Measurements from ENCODE around the gene CSF1R. TPM values are rescaled to one million over a fixed set of nuclear protein-coding genes. Genes with fewer than 3 reads are reported as not detected.

The CSF1R gene
- total and polyA plus RNA-seq, 4 donors: 5.4 to 46.2 (median 22.1) TPM

DNA sequence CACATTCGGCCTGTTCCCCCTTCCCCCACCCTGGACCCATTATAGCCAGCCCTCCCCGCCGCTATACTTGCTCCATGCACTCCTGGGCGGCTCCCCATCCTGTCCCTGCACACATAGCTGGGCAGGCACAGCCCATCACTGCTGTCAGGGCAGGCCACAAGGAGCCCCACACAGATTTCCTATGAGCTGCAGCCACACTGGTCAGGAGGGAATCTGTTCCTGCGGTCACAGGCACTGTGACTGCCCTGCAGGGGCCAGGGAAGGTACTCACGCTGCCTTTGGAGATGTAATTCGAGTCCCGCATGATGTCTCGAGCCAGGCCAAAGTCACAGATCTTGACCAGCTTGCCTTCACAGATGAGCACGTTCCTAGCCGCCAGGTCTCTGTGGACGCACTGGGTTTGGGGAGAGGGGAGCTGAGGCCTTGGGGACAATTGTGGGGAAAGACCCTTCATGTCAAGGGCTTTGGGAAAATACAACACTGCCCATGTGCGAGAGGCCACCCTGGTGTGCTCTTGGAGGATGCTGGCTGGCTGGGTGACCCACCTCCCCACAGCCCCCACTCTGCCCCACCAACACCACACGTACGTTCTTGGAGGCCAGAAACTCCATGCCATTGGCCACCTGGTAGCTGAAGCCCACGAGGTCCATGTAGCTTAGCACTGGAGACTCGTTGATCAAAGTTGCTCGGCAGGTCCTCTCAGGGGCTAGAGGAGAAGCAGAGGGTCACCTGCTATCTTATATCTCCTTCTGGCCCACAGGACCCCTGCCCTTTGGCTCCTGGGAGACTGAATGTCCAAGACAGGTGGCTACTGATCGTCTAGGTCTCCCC, 34.5 kb upstream of the CSF1R start:
- Histone ChIP-seq H3K36me3 (ENCODE audit: control insufficient read depth in 4 of 4, insufficient read depth in 3 of 4, low read depth in 1 of 4, low read length in 3 of 4) (peaks cover 0 to 26% (median 2%) of the 10 kb centered on the region in 4 donors), H3K9ac (ENCODE audit: low read depth in 1 of 2, low read length in 2 of 2) (no peak overlapping the region), H3K27ac (ENCODE audit: low read depth in 1 of 2, low read length in 2 of 2) (no peak overlapping the region), H3K27me3 (ENCODE audit: control insufficient read depth in 4 of 4, insufficient read depth in 4 of 4, low read length in 3 of 4) (no peaks in the 10 kb centered on the region), H3K4me1 (ENCODE audit: control insufficient read depth in 4 of 4, insufficient read depth in 4 of 4, low read length in 3 of 4) (peaks cover 0 to 2% (median 0%) of the 10 kb centered on the region in 4 donors), H3K4me3 (ENCODE audit: low read depth in 1 of 3, low read length in 3 of 3) (no peak overlapping the region), H3K9me3 (ENCODE audit: control insufficient read depth in 4 of 4, low read length in 3 of 4) (no peaks in the 10 kb centered on the region)
- TF ChIP-seq YY1 (IDR thresholded peaks at IDR 0.05): no peak
- no peak for TF ChIP-seq NR2F2 (IDR thresholded peaks at IDR 0.05)
- TF ChIP-seq, protein P1, sequence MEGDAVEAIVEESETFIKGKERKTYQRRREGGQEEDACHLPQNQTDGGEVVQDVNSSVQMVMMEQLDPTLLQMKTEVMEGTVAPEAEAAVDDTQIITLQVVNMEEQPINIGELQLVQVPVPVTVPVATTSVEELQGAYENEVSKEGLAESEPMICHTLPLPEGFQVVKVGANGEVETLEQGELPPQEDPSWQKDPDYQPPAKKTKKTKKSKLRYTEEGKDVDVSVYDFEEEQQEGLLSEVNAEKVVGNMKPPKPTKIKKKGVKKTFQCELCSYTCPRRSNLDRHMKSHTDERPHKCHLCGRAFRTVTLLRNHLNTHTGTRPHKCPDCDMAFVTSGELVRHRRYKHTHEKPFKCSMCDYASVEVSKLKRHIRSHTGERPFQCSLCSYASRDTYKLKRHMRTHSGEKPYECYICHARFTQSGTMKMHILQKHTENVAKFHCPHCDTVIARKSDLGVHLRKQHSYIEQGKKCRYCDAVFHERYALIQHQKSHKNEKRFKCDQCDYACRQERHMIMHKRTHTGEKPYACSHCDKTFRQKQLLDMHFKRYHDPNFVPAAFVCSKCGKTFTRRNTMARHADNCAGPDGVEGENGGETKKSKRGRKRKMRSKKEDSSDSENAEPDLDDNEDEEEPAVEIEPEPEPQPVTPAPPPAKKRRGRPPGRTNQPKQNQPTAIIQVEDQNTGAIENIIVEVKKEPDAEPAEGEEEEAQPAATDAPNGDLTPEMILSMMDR (IDR thresholded peaks at IDR 0.05; ENCODE audit: low read depth, low read length, missing input control): no peak
- no peak for TF ChIP-seq FOXA2 (IDR thresholded peaks at IDR 0.05)
- no peak for TF ChIP-seq HNF4A (conservative IDR thresholded peaks at IDR 0.05)
- 90% methylated on average over 19 of the region's 19 CpGs for whole genome bisulfite sequencing
- no peak for DNase-seq (ENCODE audit: low spot score)

GRCh38 chr5:150120062-150120441, 33.7 kb upstream of the CSF1R start:
- WGBS: 96% methylated on average over 3 of the region's 3 CpGs
- TF ChIP-seq EGR1 (IDR thresholded peaks at IDR 0.05; ENCODE audit: low read depth in 2 of 2): no peak
- TF ChIP-seq ATF3 (IDR thresholded peaks at IDR 0.05): no peak
- no peak for TF ChIP-seq YY1 (IDR thresholded peaks at IDR 0.05)
- no peak for TF ChIP-seq RXRA (IDR thresholded peaks at IDR 0.05)
- TF ChIP-seq HNF4G (IDR thresholded peaks at IDR 0.05): no peak
- TF ChIP-seq MAX (IDR thresholded peaks at IDR 0.05): no peak
- TF ChIP-seq, protein P2, sequence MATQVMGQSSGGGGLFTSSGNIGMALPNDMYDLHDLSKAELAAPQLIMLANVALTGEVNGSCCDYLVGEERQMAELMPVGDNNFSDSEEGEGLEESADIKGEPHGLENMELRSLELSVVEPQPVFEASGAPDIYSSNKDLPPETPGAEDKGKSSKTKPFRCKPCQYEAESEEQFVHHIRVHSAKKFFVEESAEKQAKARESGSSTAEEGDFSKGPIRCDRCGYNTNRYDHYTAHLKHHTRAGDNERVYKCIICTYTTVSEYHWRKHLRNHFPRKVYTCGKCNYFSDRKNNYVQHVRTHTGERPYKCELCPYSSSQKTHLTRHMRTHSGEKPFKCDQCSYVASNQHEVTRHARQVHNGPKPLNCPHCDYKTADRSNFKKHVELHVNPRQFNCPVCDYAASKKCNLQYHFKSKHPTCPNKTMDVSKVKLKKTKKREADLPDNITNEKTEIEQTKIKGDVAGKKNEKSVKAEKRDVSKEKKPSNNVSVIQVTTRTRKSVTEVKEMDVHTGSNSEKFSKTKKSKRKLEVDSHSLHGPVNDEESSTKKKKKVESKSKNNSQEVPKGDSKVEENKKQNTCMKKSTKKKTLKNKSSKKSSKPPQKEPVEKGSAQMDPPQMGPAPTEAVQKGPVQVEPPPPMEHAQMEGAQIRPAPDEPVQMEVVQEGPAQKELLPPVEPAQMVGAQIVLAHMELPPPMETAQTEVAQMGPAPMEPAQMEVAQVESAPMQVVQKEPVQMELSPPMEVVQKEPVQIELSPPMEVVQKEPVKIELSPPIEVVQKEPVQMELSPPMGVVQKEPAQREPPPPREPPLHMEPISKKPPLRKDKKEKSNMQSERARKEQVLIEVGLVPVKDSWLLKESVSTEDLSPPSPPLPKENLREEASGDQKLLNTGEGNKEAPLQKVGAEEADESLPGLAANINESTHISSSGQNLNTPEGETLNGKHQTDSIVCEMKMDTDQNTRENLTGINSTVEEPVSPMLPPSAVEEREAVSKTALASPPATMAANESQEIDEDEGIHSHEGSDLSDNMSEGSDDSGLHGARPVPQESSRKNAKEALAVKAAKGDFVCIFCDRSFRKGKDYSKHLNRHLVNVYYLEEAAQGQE (IDR thresholded peaks at IDR 0.05): no peak
- TF ChIP-seq SP1 (IDR thresholded peaks at IDR 0.05): no peak
- no peak for TF ChIP-seq GABPA (IDR thresholded peaks at IDR 0.05 in 1 of 2, conservative IDR thresholded peaks at IDR 0.05 in 1 of 2)
- no peak for TF ChIP-seq NR2F2 (IDR thresholded peaks at IDR 0.05)
- H3K4me3 ChIP-seq (ENCODE audit: low read depth in 1 of 3, low read length in 3 of 3): no peak overlapping the region
- DNase-seq (ENCODE audit: low spot score): no peak
- peaks cover 0 to 2% (median 0%) of the 10 kb centered on the region in 4 donors for H3K4me1 ChIP-seq (ENCODE audit: control insufficient read depth in 4 of 4, insufficient read depth in 4 of 4, low read length in 3 of 4)
- H3K36me3 ChIP-seq (ENCODE audit: control insufficient read depth in 4 of 4, insufficient read depth in 3 of 4, low read depth in 1 of 4, low read length in 3 of 4): peaks cover 0 to 28% (median 2%) of the 10 kb centered on the region in 4 donors
- H3K9ac ChIP-seq (ENCODE audit: low read depth in 1 of 2, low read length in 2 of 2): no peak overlapping the region
- no peaks in the 10 kb centered on the region for H3K9me3 ChIP-seq (ENCODE audit: control insufficient read depth in 4 of 4, low read length in 3 of 4)
- H3K27ac ChIP-seq (ENCODE audit: low read depth in 1 of 2, low read length in 2 of 2): no peak overlapping the region
- H3K27me3 ChIP-seq (ENCODE audit: control insufficient read depth in 4 of 4, insufficient read depth in 4 of 4, low read length in 3 of 4): no peaks in the 10 kb centered on the region
